Progenitor cell of endocrine pancreas (in vitro differentiated cells): ENCODE data around the gene DLEC1. TPM values are rescaled to one million over a fixed set of nuclear protein-coding genes. Genes with fewer than 3 reads are reported as not detected.

Experiments
- DNase-seq: peaks from one replicate; pipeline ENCODE4 v3.0.0; 2021; ENCODE audit warnings: low spot score; ENCODE audit not compliant: unreplicated experiment
- H3K27ac Mint-ChIP-seq: 2 replicates; pipeline ENCODE4 v1.8.0; 2021; ENCODE audit warnings: mild to moderate bottlenecking, moderate library complexity, mixed read lengths
- H3K27me3 Mint-ChIP-seq: 2 replicates; pipeline ENCODE4 v1.8.0; 2021; ENCODE audit warnings: mixed read lengths
- H3K36me3 Mint-ChIP-seq: 2 replicates; pipeline ENCODE4 v1.8.0; 2022; ENCODE audit warnings: mixed read lengths; ENCODE audit not compliant: insufficient read depth
- H3K4me1 Mint-ChIP-seq: 2 replicates; pipeline ENCODE4 v1.8.0; 2021; ENCODE audit warnings: low read depth, mixed read lengths
- H3K4me3 Mint-ChIP-seq: 2 replicates; pipeline ENCODE4 v1.8.0; 2021; ENCODE audit warnings: low read depth, mild to moderate bottlenecking, moderate library complexity, mixed read lengths
- H3K9me3 Mint-ChIP-seq: 2 replicates; pipeline ENCODE4 v1.8.0; 2021; ENCODE audit warnings: low read depth, mixed read lengths
- CTCF ChIP-seq: fragments of 200-600 bp; sonication (generic); IDR thresholded peaks from one replicate; pipeline ENCODE4 v1.5.0; 2021; ENCODE audit warnings: antibody characterized with exemption, mild to moderate bottlenecking; ENCODE audit not compliant: unreplicated experiment
- total RNA-seq: library from RNA; stranded (reverse); gene quantifications from 2 replicates; pipeline ENCODE4 v1.2.1, GENCODE V29; 2021

DLEC1 gene
- total RNA-seq, 1 donor from 2014 or later: 1.3 TPM

GRCh38 chr3:38088126-38089078, 49.4 kb downstream of the DLEC1 start:
- no peak for TF ChIP-seq CTCF
- Mint-ChIP-seq H3K4me1 (no peaks in the 10 kb centered on the region), H3K36me3 (peaks cover 9% of the 10 kb centered on the region), H3K9me3 (peaks cover 12% of the 10 kb centered on the region), H3K4me3 (no peak overlapping the region), H3K27ac (no peak overlapping the region), H3K27me3 (peaks cover 12% of the 10 kb centered on the region)
- no peak for DNase-seq

GRCh38 chr3:38089163-38089562, 50.2 kb downstream of the DLEC1 start:
- peaks cover 5% of the 10 kb centered on the region for H3K36me3 Mint-ChIP-seq

GRCh38 chr3:38090453-38090852, 51.4 kb downstream of the DLEC1 start:
- Mint-ChIP-seq H3K36me3 (no peaks in the 10 kb centered on the region), H3K4me1 (no peaks in the 10 kb centered on the region), H3K9me3 (no peaks in the 10 kb centered on the region), H3K4me3 (no peak overlapping the region), H3K27me3 (peaks cover 15% of the 10 kb centered on the region), H3K27ac (no peak overlapping the region)
- DNase-seq: no peak
- no peak for TF ChIP-seq CTCF

More at GRCh38 chr3:38089163-38089562, 50.2 kb downstream of the DLEC1 start:
- Mint-ChIP-seq H3K27ac (no peak overlapping the region), H3K9me3 (peaks cover 7% of the 10 kb centered on the region), H3K27me3 (peaks cover 14% of the 10 kb centered on the region), H3K4me3 (no peak overlapping the region), H3K4me1 (no peaks in the 10 kb centered on the region)
- DNase-seq: no peak
- TF ChIP-seq CTCF: no peak

- H3K27me3 Mint-ChIP-seq: peaks cover 24% of the 10 kb centered on the region
Measured at GRCh38 chr3:38094999-38095398, 56.0 kb downstream of the DLEC1 start.

More at GRCh38 chr3:38094999-38095398, 56.0 kb downstream of the DLEC1 start:
- H3K4me3 Mint-ChIP-seq: no peak overlapping the region
- no peak overlapping the region for H3K27ac Mint-ChIP-seq
- no peaks in the 10 kb centered on the region for H3K9me3 Mint-ChIP-seq
- no peak for DNase-seq
- H3K36me3 Mint-ChIP-seq: no peaks in the 10 kb centered on the region
- TF ChIP-seq CTCF: no peak
- peaks cover 4% of the 10 kb centered on the region for H3K4me1 Mint-ChIP-seq
